Stimulated activated CD8-positive, alpha-beta memory T cell treated with anti-CD3 and anti-CD28 coated beads, Interleukin-12 subunit alpha, Interleukin-12 subunit beta, amount 100 ng/mL, for 24 hours (primary cell): ENCODE measurements around the gene ZC2HC1C.
"Not testable (repeated sequence)": the region's sequence is repeated elsewhere in the genome, so short reads cannot be mapped to it uniquely, and the experiment has no call there.

Experiments used
- DNase-seq: peaks from one replicate; pipeline ENCODE4 v3.0.0-alpha.2; 2020; ENCODE audit errors: extremely low read depth

ZC2HC1C gene

DNA sequence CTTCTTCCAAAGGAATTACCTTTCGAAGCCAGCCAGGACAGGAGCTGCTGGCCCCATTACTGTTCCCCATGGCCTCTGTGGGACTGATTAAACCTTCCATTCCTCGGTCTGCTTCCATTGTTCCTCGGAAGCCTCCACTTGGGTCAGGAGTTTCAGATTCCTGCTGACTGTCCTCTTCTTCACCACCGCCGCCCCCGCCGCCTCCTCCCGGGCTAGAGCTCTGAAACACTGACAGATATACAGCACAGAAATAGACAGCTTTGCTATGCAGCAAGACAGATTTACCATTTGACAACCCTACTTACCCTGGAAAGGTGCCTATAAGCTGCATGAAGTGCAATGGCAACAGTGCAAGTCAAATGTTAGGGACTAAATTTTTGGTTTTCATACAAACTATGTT, 21.8 kb downstream of the ZC2HC1C start:
- DNase-seq: no peak

DNA sequence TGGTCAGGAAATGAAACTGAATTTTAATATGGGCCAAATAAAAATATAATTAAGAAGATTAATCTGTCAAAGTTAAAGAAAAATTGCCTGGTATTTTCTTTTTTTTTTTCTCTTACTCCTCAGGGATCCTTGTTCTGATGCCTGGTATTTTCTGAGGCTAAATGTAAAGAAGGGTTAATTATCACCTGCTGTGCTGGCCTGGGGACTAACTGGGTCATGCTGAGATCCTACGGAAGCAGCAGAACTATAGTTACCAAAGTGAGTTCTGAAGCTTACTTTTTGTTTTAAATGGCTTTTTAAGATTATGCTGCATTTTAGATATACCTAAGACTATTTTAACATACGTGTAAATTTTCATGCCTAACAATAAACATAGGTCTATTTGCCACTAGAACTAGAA, 23.3 kb downstream of the ZC2HC1C start:
- DNase-seq: no peak

DNA sequence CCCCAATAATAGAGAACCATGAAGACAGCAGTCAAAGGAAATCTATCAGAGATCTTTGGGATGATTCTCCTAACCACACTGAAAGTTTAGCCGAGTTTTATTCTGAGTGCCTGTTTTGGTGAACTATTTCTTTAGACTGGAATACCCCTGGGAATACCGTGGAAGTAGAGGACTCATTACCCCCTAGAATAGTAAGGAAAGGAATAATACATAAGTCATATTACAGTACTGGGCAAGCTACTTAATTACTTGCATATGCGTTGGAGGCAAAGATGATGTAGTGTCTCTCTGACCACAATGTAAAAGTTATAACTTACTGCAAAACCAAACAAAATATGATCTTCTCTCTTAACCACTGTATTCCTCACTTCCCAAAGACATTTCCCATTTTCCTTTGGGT, 25.5 kb downstream of the ZC2HC1C start:
- no peak for DNase-seq

DNA sequence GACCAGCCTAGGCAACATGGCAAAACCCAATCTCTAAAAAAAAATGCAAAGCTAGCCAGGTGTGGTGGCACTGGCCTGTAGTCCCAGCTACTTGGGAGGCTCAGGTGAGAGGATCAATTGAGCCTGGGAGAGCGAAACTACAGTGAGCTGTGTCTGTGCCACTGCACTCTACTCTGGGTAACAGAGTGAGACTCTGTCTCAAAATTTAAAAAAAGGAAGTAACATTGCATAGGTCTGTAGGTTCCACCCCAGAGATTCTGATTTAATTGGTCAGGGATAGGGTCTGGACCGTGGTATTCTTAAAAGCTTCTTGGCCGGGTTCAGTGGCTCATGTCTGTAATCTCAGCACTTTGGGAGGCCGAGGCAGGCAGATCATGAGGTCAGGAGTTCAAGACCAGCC, 26.2 kb downstream of the ZC2HC1C start:
- DNase-seq: no peak

DNA sequence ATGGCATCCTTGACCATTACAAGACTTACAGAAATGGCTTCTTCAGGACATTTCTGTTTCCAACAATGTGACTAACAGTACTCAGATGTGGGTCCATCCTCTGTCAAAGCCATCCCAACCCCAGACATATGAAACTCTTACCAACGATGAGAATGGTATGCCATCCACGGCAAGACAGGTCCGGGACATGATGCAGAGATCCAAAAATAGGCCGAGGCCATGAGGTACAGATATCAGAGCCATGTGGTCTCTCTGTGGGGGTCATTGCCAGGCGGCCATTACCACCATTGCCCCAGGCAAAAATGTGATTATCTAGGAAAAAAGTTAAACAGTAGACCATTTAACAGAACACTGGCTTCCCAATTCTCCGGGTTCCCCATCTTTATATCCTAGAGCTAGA, 27.5 kb downstream of the ZC2HC1C start:
- DNase-seq: no peak

DNA sequence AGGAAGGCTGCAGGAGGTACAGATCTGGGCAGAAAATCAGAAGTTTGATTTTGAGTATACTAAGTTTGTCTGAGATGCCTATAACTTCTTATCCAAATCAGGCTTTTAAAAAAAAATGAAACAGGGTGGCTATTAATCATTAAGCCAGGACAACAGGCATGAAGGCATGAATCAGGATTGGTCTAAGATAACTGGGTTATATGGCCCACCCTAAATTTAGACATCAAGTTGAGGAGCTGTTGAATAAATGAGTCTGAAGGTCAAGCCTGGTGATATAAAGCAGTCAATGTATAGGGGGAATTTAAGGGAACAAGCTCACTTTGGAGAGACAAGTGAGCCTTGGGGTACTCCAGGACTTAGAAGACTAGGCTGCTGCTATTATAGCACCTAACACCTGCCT, 28.8 kb downstream of the ZC2HC1C start:
- DNase-seq: no peak

DNA sequence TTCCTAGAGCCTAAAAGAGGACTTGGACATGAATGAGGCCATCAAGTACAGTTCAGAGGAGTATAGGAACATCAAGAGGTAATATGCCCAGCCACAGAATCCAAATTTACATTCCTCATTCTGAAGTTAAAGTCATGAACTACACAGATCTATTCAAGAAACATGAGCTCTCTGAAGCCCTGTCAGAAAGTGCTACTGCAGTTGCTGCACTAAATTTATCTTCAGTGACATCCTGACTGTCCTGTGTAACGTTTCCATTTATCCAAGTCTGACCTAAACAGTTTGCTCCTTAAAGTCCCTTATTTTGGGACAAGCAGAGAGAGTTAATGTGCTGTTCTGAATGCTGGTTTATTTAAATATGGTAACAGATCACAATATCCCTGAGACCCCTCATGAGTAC, 29.2 kb downstream of the ZC2HC1C start:
- no peak for DNase-seq

DNA sequence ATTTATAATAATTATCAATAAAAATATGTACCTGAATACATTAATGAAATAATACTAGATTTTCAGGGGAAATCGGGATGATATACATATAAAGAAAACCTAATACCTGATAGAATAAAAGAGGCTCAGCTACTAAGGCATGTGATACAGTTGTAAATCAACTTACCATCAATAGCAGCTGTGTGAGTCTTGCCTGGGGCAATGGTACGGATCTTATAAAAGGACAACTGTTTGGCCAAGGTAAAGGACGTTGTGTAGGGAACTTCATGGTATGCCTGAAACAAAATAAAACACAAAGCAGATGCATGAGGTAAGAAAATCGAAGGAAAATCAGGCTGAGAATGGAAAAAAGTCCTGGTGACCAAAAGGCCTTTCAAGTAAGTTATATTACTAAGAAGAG, 32.0 kb downstream of the ZC2HC1C start:
- no peak for DNase-seq

DNA sequence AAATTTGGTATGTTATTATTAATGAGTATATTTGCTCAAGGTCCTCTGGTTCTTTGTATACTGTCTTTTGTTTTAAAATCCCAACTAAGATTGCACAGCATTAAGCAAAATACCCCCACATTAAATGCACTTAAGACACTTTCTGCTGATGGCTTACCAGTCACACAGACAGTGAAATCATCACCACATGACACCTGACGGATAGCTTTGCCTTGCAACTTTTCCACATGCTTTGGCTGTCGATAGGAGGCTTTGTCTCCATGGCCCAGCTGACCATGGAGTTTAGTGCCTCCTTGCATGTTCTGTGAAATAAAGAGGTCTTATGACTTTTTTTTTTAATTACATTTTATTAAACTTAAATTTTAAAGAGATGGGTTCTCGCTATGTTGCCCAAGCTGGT, 37.7 kb downstream of the ZC2HC1C start:
- no peak for DNase-seq

DNA sequence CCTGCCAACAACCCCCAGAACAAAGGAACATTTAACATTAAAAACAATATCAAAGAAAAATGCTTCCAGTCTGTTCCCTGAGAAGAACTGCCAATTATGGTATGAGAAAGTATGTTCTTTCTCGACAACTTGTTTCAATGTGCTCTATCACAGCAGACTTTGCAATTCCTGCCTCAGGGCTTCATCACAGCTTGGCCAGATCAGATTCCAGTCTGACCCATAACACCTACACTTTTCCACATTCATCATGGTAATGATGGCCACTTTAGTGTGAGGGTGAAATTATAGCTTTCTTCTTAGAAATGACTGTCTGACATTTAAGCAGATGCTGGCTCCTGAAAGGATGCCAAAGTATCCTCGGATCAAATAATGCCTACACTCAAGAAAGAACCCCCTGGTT, 40.4 kb downstream of the ZC2HC1C start:
- no peak for DNase-seq

DNA sequence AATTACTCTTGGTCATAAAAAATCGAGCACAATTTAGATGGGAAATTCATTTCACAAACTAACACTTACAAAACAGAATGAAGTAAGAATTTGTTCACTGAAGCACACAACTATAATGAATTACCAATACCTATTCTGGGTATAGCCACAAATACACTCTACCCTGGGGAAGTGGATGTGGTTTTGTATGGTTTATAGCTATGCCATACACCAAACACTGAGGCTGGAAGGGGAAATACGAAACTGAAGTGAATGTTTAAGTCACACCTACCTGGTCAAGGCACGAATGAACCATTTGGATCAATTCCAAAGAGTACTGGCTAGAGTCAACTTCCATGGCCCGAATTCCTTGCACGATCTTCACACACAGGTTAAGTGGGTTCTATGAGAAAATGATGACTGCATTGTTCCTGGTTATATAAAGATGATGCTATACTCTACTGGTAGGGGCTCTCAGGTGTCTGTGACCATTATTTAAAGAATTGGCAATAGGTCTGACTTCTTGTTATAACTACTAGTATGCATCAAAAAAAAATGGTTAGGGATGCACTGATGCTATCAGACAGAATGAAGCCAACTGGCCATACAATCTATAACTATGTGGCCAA, 44.6 kb downstream of the ZC2HC1C start:
- DNase-seq: no peak

DNA sequence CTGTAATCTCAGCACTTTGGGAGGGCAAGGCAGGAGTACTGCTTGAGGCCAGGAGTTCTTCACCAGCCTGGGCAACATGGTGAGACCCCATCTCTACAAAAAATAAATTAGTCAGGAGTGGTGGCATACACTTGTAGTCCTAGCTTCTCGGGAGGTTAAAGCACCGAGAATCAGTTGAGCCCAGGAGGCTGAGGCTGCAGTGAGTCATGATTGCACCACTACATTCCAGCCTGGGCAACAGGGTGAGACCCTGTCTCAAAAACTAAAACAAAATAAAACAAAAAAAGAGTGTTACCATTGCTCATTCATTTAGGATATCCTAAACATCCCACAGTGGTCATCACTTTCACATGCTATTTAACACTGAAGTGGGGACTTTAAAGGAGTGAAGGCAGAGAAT, 49.6 kb downstream of the ZC2HC1C start:
- no peak for DNase-seq

DNA sequence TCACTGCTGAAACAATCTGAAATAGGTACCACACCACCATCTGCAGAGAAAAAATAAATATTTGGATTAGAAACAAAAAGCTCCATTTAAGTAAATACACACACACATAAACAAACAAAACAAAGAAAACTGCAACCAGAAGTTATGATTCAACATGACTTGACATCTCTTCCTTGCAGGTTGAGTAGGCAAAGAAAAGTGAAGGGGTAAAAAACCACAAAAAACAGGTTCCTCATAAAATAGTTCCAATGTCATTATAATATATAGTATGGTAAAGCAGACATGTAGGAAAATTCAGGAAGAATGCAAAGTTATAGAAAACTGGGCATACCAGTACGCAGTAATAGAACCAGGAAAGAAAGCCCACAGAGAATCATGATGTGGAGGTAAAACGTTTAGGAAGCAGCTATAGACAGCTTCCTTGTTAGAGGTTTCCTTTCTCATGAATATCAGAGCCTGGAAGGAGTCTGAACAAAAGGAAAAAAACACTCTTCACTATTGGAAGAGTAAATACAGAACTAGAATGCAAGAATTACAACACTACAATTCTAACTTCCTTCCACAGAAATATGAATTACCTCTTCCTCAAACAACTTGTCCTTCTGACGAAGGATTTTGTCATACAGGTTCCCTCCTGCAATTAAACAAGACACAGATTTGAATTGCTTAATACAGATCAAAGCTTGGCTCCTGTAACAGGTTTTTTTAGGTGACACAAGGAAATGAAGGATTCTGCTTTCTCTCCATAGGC, 51.3 kb downstream of the ZC2HC1C start:
- no peak for DNase-seq

DNA sequence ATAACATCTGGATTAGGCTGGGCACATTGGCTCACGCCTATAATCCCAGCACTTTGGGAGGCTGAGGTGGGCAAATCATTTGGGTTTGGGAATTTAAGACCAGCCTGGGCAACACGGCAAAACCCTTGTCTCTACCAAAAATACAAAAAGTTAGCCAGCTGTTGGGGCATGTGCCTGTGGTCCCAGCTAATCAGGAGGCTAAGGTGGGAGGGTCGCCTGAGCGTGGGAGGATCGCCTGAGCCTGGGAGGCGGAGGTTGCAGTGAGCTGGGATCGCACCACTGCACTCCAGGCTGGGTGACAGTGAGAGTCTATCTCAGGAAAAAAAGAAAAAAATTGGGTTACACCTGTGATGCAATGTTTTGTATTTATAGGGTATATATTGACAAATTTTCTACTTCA, 52.1 kb downstream of the ZC2HC1C start:
- DNase-seq: no peak

DNA sequence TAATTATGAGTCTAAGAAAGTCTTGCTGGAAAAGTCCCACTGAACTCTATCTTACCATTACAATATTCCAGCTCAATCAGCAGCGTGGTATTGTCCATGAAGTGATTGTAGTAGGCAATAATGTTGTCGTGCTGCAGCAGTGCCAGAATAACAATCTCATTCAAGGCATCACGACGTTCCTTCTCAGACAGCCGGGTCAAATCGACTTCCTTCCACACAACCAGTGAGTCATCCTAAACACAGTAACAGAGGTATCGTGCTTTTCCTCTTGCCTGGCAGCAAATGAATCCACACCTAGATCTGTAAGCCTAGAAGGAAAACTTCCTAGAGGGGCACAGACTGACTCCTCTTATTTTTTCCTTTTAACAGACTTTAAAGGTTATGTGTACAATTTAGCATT, 54.5 kb downstream of the ZC2HC1C start:
- DNase-seq: no peak

DNA sequence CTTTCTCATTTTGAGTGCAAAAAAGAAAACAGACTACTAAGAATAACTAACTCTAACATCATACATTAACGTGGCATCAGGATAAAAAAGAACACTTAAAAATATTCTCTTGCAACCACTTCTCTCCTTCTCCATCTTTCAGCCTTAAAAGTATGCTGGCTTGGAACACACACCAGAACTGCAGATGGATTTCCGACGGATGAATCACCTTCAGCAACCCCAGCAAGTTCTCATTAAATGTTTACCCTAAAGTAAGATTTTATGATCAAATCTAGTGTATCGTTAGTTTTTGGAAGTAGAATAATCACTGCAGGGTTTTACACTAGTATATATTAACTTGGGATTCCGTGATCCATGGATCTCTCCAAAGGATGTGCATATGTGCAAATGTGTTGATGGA, 56.2 kb downstream of the ZC2HC1C start:
- DNase-seq: no peak

DNA sequence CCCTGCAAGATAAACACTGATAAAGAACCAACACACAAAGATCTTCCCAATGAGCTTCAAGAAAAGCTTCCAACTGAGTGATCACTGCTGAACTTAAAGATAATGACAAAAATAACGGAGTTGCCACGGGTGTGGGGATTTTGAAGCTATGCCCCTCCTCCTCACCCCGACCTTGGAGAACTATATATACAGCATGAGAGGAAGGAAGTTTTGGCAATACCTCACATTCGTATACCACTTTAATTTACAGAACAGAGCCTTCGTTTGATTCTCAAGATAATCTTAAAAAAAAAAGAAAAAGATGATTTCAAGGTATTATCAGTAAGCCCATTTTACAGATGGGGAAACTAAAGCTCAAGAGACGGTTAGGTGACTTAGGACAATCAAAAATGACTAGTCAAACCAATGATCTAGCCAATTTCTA, 56.7 kb downstream of the ZC2HC1C start:
- no peak for DNase-seq

DNA sequence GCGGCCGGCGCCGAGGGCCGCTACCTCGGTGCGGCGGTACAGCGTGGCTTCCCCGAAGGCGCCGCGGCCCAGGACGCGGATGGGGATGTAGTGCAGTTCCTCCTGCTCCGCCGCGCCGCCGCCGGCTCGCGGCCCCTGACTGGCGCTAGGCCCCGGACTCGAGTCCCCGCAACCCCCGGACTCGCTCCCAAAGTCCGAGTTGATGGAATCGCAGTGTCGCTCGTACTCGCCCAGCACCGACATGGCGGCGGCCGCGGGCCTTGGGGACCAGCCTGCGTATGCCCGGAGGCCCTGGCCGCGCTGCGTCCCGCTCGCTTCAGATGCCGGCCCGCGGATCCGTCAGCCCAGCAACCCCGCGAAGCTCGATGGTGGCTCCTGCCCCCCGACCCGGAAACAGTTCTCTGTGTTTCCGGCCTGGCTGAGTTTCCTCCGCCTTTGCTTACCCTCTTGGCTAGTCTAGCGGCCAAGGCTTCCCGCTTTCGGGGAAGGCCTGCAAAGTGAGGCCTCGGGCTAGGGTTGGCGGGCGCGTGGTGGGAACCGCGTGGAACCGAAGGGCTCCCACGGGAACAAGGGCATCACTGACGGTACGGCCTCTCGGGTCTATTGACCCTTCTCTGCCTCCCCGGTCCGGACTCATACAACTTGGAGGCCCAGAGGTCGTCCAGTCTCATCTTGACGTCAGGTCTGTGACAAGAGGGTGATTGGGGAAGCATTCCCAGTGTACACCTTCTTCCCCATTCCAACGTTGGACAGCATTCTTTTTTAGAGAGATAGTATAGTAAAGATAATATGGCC, 57.4 kb downstream of the ZC2HC1C start, which contains the start of gene NEK9:
TSS of gene NEK9 (minus strand) at position 370 of the 795 bp plus-strand sequence. CDS start at position 243, 127 bp downstream.
- DNase-seq: peak; percentile 77

DNA sequence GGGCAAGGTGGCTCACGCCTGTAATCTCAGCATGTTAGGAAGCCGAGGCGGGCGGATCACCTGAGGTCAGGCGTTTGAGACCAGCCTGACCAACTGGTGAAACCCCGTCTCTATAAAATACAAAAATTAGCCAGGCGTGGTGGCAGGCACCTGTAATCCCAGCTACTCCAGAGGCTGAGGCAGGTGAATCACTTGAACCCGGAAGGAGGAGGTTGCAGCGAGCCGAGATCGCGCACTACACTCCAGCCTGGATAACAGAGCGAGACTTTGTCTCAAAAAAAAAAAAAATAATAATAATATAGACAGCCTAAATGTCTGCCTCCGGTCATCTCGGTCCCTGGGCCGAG, 58.0 kb downstream of the ZC2HC1C start:
- not testable (repeated sequence) for DNase-seq

DNA sequence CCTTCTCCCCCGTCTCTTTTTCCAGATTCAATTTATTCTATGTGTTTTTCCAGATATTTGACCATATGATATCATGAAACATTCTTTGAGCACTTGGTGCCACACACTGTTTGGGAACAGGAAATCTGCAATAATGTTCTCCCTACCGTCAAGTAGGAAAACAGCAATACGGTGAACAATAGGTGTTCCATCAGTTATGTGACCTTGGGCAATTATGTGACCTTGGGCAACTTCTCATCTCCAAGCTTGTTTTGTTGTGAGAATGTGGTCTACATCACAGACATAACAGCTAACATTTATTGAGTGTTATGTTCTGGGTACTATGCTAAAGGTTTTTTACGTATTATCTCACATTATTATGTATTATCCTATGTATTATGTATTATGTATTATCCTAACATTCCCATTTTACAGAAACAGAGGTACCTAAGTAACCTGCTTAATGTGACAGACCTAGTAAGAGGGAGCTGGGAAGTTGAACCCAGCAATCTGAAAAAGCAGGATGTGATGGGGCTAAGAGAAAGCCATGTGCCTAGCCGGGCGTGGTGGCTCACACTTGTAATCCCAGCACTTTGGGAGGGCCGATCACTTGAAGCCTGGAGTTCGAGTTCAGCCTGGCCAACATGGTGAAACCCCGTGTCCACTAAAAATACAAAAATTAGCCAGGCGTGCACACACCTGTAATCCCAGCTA, 58.6 kb downstream of the ZC2HC1C start:
- no peak for DNase-seq

DNA sequence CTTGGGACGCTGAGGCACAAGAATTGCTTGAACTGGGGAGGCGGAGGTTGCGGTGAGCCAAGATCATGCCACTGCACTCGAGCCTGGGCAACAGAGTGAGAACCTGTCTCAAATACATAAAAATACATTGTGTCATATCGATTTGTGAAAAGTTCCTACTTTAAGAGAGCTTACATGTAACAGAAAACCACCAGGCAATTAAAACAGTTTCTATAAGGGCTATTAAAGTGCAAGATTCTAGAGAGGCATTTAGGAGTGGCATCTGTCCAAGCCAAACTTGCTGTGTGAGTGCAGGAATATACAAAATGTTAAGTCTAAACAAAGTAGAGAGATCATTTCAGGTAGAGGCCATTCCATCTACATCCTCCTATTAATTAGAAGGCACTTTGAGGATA, 59.2 kb downstream of the ZC2HC1C start:
- DNase-seq: no peak
